ENCODE measurements around the gene ACADS. TPM values are rescaled to one million over a fixed set of nuclear protein-coding genes. Genes with fewer than 3 reads are reported as not detected.

The ACADS gene
- total RNA-seq, result 93.8 TPM
- long read RNA-seq, transcript ACADS-201 (10 exons, 1,950 nt), result major isoform, 463 of 522 reads
- long read RNA-seq, partial matches to known transcripts, result 34 of 522 reads
- long read RNA-seq, other reads (novel, unspliced or antisense), result 25 of 522 reads

GRCh38 chr12:120725659-120726509 lies at the start of gene ACADS:
Gene ACADS, plus strand, starts transcription at chr12:120725826. Its CDS starts 60 bp downstream, at chr12:120725886.
- H3K4me3 ChIP-seq, result peak within 1 kb of the TSS; percentile 95
- no peaks in the 10 kb centered on the region for H3K9me3 ChIP-seq (replicated peaks)
- H3K36me3 ChIP-seq, result peaks cover 77% of the 10 kb centered on the region
- peak; percentile 92 for DNase-seq
- H3K27me3 ChIP-seq (ENCODE audit: low read depth), result no peaks in the 10 kb centered on the region
- peak within 1 kb of the TSS; percentile 92 for H3K27ac ChIP-seq (replicated peaks)
- peak; percentile 15 for TF ChIP-seq CTCF (IDR thresholded peaks at IDR 0.05; ENCODE audit: borderline replicate concordance)
- H3K4me1 ChIP-seq, result peaks cover 36% of the 10 kb centered on the region
- intact Hi-C loops (cut with micrococcal nuclease), result no loop called here

GRCh38 chr12:120677765-120678473 lies 47.7 kb upstream of the ACADS start:
- Histone ChIP-seq H3K27ac (replicated peaks) (peak overlapping the region; percentile 90), H3K9me3 (replicated peaks) (no peaks in the 10 kb centered on the region), H3K27me3 (ENCODE audit: low read depth) (peaks cover 6% of the 10 kb centered on the region), H3K4me1 (peaks cover 21% of the 10 kb centered on the region), H3K4me3 (no peak overlapping the region), H3K36me3 (no peaks in the 10 kb centered on the region)
- TF ChIP-seq CTCF (IDR thresholded peaks at IDR 0.05; ENCODE audit: borderline replicate concordance), result no peak
- intact Hi-C loops (cut with micrococcal nuclease), result no loop called here
- peak; percentile 47 for DNase-seq

- DNase-seq, result no peak
- H3K36me3 ChIP-seq, result no peaks in the 10 kb centered on the region
- intact Hi-C loops (cut with micrococcal nuclease), result no loop called here
- no peak for TF ChIP-seq CTCF (IDR thresholded peaks at IDR 0.05; ENCODE audit: borderline replicate concordance)
- H3K4me3 ChIP-seq, result no peak overlapping the region
- H3K27me3 ChIP-seq (ENCODE audit: low read depth), result peaks cover 6% of the 10 kb centered on the region
- peaks cover 21% of the 10 kb centered on the region for H3K4me1 ChIP-seq
- peak overlapping the region; percentile 90 for H3K27ac ChIP-seq (replicated peaks)
- H3K9me3 ChIP-seq (replicated peaks), result no peaks in the 10 kb centered on the region
Observed at GRCh38 chr12:120678572-120678971, 47.1 kb upstream of the ACADS start.

- intact Hi-C loops (cut with micrococcal nuclease), result no loop called here
- TF ChIP-seq CTCF (IDR thresholded peaks at IDR 0.05; ENCODE audit: borderline replicate concordance), result no peak
- no peaks in the 10 kb centered on the region for H3K36me3 ChIP-seq
- no peaks in the 10 kb centered on the region for H3K27me3 ChIP-seq (ENCODE audit: low read depth)
- H3K4me3 ChIP-seq, result no peak overlapping the region
- no peaks in the 10 kb centered on the region for H3K9me3 ChIP-seq (replicated peaks)
- no peak for DNase-seq
- H3K27ac ChIP-seq (replicated peaks), result peak overlapping the region; percentile 30
- peaks cover 23% of the 10 kb centered on the region for H3K4me1 ChIP-seq
Observed at GRCh38 chr12:120680165-120680738, 45.4 kb upstream of the ACADS start.

GRCh38 chr12:120684523-120684932 lies 41.1 kb upstream of the ACADS start:
- Histone ChIP-seq H3K4me1 (peaks cover 50% of the 10 kb centered on the region), H3K27ac (replicated peaks) (no peak overlapping the region), H3K9me3 (replicated peaks) (no peaks in the 10 kb centered on the region), H3K4me3 (no peak overlapping the region), H3K36me3 (no peaks in the 10 kb centered on the region), H3K27me3 (ENCODE audit: low read depth) (no peaks in the 10 kb centered on the region)
- DNase-seq, result no peak
- intact Hi-C loops (cut with micrococcal nuclease), result no loop called here
- TF ChIP-seq CTCF (IDR thresholded peaks at IDR 0.05; ENCODE audit: borderline replicate concordance), result no peak

Measured in left ventricle myocardium inferior (tissue), 1 donor.